ENCODE results near the gene NCMAP.
"Not testable (repeated sequence)": the region's sequence is repeated elsewhere in the genome, so short reads cannot be mapped to it uniquely, and the experiment has no call there.

The NCMAP gene, protein sequence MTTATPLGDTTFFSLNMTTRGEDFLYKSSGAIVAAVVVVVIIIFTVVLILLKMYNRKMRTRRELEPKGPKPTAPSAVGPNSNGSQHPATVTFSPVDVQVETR

DNA sequence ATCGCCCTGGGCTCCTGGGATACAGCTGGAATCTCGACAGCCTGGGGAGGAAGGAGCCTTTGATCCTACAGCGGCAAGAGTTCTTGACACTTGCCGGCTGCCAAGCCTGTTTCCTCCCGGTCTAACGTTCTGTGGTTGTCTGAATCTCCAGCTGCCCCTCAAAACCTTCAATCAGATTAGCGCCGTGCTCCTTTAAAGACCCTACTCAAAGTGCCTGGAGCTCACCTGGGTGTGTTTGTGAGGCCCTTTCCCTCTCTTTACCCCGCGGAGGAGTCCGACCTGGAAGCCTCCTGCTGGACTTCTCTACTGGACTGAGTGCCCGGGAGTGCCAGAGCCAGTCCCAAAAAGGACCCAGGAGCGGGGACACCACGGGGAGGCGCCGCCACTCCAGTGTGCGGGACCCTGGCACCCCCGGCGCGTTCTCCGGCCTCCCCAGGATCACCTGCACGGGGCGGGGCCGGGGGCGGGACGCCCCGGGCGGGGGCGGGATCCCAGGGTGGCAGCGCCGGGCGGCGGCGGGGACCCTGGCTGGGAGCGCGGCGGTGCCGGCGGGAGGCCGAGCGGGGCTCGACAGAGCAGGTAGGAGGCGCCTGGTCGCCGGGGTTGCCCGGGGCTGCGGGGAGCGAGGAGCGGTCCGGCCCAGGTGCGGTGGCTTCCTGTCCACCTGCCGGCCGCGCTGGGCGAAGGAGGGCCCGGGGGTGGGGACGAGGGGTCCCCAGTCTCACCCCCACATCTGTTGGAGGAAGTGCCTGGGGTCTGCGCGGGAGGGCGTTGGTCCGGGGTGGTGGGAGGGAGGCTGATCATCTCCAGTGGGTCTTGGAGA is at the start of gene NCMAP:
Gene NCMAP, plus strand, starts transcription at position 497 of the 823 bp plus-strand sequence. CDS start 39,344 bp downstream, outside the sequence.
- no peak for DNase-seq

DNA sequence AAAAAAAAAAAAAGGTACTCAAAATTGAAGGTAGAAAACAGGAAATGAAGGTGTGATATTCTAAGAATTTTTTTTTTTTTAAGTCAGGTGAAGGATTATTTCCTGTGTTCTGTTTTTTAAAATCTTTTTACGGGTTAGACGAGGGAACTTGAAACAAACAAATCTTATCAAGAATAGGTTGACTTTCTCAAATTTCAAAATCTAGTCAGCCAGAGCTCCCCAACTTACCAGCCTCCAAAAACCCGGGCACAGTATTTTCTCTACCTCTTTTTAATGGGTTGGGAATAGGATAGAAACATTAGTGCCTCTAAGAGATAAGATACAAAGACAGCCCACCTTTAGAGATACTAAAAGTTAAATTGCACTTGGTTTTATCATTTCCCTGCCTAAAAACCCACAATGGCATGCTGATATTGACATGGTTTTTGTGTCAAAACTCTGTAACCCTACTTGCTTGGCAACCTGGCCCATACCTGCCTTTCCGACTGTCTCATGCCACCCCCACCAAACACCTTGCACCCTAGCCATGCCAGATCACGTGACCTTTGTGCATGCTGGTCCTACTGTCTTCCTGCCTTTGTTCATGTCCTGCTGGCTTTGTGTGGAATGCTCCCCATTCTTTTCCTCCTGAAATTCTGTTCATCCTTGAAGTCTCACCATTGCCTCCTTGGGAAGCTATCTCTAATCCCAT is 49.1 kb upstream of the NCMAP start:
- DNase-seq = no peak

DNA sequence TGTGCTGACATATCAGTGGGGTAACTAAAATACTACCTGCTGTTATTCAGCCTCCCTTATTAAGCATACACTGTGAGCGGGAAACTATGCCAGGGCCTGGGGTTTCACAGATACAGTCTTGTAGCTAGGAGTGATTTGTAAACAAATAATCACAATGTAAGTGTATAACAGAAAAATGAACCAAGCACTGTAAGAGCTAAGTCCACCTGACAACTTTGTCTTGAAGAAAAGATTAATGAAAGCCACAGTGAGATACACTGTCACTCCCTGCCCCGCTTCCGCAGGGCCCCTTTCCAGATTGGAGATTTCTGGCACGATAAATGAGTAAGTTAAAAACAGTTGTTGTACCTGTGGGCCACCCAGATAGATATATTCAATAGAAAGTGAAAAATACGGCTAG is 48.5 kb upstream of the NCMAP start:
- DNase-seq = no peak

DNA sequence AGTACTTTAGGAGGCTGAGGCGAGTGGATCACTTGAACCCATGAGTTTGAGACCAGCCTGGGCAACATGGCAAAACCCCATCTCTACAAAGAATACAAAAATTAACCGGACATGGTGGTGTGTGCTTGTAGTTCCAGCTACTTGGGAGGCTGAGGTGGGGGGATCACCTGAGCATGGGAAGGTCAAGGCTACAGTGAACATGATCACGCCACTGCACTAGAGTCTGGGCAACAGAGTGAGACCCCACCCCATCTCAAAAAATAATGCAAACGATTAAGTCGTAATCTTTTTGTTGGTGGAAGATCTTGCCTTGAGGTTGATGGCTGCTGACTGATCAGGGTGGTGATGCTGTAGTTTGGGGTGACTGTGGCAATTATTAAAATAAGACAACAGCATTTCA is 47.0 kb upstream of the NCMAP start:
- DNase-seq = no peak

DNA sequence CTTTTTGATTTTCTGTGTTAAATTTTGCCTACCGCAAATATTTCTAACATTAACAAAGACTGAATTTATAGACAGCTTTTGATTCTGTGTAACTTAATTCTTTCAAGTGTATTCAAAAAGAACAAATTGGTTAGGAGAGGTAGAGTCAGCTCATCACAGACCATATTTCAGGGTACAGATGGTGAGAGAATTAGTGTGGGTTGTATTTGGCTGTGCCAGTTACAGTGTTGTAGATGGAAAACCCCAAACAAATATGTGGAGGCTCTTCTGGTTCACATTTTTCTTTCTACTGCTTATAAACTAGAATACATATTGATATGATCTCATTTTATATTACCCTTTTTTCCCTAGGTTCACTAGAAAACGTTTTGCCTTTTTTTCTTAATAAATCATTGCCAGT is 42.2 kb upstream of the NCMAP start:
- no peak for DNase-seq

DNA sequence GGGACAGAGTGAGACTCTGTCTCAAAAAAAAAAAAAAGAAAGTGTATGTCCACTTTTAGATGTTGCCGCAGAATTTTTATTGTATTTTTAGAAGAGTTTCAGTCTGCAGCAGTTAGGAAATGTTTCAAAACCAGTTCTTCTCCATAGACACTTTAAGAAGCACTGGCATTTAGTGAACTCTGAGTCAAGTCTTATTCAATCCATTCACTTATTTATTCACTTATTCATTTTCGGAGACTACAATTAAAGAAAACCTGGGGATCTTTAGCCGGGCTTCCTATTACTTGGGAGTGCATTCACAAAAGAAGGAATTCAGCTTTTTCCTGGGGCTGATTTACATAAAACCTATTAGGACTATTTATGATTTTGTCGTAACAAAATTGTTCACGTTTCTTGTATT is 40.9 kb upstream of the NCMAP start:
- peak; percentile 32 for DNase-seq

DNA sequence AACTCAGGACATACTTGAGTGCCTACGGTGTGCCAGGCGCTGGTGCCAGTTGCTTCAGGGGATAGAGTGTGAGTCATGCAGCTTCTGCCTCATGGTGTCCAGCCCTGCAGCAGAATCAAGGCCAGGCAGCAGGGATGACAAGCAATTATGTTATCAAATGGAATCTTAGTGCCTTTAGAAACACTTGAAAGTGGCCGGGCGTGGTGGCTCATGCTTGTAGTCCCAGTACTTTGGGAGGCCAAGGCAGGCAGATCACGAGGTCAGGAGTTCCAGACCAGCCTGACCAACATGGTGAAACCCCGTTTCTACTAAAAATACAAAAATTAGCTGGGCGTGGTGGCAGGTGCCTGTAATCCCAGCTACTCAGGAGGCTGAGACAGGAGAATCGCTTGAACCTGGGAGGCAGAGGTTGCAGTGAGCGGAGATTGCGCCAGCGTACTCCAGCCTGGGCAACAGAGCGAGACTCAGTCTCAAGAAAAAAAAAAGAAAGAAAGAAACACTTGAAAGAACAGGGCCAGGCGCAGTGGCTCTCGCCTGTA is 40.1 kb upstream of the NCMAP start:
- not testable (repeated sequence) for DNase-seq

DNA sequence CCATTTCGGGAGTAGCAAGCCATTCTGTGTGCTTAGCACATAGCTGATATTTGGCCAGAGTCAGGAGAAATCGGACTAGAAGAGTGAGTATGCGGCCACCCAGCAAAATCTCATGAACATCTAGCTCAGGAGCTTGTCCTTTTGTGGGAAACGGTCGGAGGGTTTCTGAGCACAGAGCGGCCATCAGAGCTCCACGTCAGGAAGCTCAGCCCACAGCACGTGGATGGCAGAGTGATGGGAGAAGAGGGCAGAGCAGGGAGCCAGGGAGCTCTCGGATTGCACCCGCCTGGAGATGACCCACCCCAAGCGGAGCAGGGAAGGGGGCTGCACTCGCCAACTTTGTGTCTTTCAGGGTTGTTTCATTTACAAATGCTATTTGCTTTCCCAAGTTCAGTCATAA is 39.4 kb upstream of the NCMAP start:
- no peak for DNase-seq

DNA sequence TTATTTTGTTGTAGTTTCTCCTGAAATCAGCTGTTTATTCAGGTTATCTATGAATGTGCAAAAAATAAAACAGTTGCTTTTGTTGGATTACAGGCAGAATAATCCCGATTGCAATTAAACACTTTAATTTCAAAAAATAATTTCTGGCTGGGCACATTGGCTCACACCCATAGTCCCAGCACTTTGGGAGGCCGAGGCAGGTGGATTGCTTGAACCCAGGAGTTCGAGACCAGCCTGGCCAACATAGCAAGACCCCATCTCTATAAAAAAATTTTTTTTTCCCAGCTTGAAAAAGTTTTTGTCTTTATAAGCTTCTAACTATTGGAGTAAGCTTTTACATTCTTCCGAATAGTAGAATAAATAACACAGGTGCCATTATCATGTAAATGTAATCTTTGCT is 38.0 kb upstream of the NCMAP start:
- DNase-seq = no peak

DNA sequence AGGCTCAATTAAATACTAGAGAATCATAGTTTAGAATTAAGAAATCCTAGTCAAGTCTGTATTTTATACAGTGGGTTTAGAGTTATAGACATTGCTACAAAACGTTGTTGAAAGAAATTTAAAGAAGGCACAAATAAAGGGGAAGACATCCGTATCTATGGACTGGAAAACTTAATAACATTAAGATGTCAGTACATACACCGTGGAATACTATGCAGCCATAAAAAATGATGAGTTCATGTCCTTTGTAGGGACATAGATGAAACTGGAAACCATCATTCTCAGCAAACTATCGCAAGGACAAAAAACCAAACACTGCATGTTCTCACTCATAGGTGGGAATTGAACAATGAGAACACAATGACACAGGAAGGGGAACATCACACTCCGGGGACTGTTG is 35.6 kb upstream of the NCMAP start:
- not testable (repeated sequence) for DNase-seq

DNA sequence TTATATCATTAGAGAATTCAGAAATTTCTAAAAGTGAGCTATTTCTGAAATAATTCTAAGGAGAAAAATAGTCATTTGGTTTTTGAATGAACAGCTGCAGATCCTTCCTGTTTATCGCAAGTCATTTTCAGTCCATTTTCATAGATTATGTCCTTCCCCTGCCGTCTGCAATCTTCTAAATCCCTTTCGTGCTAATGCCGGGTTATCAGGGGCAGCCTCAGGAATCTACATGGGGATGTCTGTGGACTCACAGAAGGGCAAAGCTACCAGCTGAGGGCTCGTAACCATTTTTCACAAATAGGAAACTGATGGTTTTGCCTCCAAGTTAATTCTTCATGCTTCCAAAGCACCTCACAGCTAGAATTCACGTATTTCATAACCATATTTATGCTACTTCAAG is 30.3 kb upstream of the NCMAP start:
- no peak for DNase-seq

DNA sequence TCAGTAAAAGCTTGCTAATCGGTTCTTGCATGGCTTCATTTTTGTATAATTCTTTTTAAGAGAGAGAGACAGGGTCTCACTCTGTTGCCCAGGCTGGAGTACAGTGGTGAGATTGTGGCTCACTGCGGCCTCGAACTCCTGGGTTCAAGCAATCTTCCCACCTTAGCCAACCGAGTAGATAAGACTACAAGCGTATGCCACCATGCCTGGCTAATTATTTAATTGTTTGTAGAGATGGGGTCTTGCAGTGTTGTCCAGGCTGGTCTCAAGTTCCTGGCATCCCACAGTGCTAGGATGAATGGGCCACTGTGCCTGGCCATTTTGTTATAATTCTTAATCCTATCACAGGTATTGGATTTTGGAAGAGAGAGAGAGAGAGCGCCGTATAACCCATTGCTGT is 29.8 kb upstream of the NCMAP start:
- DNase-seq = no peak

DNA sequence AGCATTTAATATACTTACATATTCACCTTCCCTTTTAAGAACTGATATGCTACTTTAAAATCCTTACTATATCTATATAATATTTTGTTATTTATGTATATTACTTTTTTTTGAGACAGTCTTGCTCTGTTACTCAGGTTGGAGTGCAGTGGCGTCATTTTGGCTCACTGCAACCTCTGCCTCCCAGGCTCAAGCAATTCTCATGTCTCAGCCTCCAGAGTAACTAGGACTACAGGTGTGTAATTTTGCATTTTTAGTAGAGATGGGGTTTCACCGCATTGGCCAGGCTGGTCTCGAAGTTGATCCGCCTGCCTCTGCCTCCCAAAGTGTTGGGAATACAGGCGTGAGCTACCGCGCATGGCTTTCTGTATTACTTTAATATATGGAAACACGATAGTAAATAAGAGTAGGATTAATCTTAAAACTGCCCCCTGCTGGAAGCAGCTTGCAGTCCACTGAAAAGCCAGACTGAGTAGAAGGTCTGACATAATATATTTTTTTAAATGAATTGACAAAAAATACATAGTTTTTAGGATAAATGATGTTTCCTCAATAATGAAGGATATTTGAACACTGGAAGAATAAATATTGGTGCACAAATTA is 28.8 kb upstream of the NCMAP start:
- DNase-seq = peak; percentile 12

DNA sequence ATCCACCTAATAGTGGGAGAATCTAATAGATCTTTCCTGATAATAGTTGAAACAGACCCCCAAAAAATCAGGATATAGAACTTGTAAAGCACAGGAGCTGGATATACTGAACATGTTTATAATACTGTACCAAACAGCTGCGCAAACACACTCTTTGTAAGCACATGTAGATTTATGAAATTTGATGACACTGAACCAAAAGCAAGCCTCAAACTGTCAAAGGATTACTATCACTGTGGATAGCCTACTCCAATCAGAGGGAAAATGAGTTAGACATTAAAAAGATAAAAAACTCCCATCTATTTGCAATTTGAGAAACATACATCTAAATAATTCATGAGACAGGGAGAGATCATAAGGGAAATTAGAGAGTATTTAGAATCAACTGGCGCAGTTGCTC is 27.1 kb upstream of the NCMAP start:
- no peak for DNase-seq

DNA sequence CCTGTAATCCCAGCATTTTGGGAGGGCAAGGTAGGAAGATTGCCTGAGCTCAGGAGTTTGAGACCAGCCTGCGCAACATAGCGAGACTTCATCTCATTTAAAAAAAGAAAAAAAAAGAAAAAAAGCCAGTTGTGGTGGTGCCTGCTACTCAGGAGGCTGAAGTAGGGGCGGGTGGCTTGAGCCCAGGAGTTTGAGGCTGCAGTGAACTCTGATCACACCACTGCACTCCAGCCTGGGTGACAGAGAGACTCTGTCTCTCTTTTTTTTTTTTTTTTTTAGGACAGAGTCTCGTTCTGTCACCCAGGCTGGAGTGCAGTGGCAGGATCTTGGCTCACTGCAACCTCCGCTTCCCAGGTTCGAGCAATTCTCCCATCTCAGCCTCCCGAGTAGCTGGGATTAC is 26.6 kb upstream of the NCMAP start:
- DNase-seq = not testable (repeated sequence)

DNA sequence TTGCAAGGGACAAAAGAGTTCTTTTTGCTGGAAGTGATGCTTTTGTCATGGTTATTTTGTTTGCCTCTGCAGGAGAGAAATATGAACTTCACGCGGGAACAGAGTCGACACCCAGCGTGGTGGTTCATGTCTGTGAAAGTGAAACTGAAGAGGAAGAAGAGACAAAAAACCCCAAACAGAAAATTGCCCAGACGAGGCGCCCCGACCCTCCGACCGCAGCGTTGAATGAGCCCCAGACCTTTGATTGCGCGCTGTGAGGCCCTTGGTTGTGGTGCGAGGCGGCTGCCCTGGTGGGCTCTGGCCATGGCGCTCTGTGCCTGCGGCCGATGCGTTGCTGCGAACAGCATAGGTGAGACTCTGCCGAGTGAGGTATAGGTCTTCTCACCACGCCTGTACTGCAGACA is 20.9 kb upstream of the NCMAP start:
- peak; percentile 75 for DNase-seq

DNA sequence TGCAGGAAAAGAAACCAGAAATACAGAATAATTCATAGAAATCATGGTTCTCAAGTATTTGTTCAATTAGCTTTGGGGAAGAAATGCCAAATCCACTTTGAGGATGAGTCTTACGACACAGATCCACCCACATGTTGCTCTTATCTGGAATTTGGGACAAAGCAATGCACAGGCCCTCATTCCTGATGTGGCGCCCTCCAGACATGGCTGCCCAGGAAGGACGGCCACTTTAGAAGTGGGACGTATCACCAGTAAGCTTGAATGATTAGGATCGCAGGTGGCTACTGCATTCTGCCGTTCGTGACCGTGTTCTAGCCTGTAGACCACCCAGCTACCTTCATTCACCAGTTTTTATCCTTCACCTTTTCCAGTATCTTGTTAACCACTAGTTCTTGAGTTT is 20.1 kb upstream of the NCMAP start:
- DNase-seq = no peak

DNA sequence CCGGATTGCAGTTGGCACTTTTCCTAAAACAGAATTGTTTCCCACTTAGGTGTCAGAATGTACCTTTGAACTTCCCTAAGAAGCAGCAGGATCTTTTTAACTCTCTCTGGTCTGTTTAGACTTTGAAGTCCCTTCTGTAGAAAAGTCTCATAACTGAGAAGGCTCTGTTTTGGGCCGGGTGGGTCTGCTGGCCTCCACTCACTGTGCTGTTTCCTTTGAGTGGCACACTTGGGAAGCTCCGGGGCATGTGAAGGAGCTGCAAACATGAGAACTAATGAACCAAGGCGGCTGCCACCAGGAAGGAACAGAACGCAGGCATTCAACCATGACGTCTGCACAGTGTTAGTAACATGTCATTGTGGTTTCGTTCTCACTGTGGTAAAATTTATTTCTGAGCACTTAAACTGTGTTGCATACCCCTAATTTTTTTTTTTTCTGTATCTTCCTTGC is 19.5 kb upstream of the NCMAP start:
- no peak for DNase-seq

DNA sequence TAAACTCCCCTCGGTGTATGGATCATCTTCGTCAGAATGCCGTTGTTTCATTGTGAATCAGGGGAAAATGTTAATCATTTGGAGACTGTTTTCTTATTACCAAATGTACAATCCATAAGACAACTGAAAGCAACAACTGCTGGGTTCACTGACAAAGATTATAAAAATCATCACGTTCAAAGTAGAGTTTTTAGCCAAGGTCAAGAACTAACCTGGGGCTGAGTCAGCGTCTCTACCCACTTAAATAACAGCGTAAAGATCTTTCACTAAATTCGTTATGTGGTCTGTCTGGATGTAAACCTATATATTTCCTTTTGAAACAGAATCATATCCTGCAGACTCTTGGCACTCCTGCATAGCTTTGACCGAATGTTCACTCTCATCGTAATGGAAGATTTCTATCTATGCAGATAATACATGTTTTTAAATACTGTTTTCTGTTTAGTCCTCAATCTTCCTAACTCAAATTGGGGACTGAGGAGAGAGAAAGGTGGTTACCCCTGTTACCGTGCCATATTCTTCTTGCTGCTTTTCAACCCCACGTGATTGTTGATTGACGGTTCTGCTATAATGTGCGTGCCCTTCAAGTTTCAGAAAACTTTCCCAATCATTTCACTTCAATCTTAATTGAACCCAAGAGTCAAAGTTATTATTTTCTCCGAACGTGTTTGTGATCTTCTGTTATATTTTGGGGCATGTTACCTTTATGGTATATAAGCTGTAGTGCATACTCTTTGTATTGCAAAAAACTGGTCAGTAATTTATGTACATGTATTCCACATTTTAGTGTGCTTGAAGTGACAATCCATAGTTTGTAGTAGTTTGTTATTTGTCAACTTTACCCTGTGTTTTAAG is 15.6 kb upstream of the NCMAP start:
- DNase-seq = no peak

DNA sequence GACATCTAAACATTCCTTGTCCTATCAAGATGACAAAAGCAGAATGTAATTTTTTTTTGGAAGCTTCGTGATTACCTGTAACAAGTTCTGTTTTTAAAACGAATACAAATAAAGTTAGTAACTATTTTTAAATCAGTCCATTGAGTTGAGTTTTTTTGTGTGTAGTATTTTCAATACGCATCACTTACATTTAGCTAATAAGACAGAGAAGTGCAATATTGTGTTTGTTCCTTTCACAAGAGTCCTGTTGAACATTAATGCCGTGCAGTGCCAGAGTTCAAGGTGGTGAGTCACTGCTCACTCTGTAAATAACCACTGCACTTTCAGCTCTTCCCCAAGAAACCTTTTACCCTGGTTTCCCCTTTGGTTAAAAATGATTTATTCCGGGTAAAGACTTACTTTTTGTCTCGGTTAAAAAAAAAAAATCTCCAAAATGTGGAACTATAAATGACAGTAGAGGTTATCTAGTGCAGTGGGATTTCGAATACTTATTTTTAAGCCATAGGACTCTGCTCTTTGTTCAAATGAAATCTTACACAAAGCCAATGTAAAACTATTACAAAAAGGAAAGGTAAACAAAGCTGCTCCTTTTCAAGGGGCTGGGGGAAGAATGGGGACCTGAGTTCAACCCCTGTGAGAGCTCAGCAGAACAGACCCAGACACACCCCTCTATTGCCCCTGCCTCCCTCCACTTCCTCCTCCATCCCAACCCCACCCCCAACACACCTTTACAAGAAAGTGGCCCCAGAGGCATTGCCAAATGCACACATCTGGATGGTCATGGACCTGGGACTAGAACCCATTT is 14.8 kb upstream of the NCMAP start:
- peak; percentile 77 for DNase-seq

DNA sequence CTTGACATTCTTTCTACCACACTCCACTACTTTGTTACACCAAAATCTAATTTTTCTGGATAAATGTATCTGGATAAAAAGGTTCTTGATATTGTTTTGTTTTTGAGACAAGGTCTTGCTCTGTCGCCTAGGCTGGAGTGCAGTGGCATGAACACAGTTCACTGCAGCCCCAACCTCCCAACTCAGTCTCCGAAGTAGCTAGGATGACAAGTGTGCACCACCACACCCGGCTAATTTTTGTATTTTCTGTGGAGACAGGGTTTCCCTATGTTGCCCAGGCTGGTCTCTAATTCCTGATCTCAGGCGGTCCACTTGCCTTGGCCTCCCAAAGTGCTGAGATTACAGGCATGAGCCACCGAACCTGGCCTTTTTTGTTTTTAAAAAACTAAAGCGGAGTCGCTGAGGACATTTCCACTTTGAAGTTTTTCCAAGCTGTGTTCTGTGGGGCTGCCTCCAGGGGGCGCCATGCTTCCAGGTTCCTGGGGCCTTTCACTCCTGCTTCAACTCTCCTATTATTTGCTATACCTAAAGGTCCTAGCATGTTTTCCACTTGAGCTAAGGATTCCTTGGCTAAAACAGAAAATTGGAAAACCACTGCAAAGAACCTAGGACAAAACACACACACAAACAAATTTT is 14.1 kb upstream of the NCMAP start:
- no peak for DNase-seq

Measured in MV-4-11 (cell line).